GDM1 (cell line): ENCODE data around the gene ROBO4.
A peak's percentile ranks its signal among the peaks of the same experiment; 100 is the strongest.

Source experiments
- DNase-seq: peaks from one replicate; lab custom pipeline; 2025; lab: John Stamatoyannopoulos, UW

Gene ROBO4

DNA sequence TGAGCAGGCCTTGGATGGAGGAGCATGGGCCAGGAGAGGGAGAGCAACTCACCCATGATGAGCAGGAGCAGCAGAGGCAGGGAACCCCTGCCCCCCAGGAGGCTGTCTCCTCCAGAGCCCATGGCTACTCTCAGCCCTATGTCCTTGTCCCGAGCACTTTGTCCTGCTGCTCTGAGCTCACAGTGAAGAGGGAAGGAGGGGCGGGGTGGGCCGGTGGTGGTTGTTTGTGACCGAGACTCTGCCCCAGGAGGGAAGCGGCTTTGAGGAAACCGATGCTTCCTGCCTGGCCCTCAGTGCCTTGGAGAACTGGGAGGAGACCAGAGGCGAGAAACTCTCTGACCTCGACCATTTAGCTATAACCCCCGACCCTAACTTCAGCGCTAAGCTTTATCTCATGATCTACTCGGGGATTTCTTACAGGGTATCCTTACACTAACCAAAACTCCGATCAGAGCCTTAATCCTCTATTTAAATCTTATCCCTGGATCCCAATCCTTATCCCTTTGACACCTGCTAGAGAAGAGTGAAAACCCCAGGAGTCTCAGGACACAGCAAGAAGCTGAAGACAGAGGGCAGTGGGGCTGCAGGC lies at the start of gene ROBO4:
Gene ROBO4 (minus strand): TSS at position 192 of the 589 bp plus-strand sequence. CDS start 70 bp downstream, at position 122.
- peak; percentile 78 for DNase-seq

DNA sequence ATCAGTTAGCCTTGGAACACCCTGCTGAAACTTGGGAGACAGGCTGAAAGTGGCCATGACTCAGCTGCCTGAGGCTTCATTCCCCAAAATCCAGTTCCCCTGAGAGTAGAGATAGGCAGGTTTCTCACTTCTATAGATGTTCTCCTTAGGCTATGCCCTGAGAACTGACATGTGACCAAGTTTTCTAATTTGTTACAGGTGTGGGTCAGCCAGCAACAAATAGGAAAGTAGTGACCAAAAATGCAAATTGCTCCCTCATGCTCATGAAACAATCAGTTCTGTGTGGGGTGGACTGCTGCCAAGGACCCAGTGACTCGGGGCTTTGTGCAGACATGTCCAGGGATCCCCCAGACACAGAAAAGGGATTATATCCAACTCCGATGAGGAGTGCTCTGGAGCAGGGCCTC lies 49.1 kb upstream of the ROBO4 start:
- DNase-seq = no peak

DNA sequence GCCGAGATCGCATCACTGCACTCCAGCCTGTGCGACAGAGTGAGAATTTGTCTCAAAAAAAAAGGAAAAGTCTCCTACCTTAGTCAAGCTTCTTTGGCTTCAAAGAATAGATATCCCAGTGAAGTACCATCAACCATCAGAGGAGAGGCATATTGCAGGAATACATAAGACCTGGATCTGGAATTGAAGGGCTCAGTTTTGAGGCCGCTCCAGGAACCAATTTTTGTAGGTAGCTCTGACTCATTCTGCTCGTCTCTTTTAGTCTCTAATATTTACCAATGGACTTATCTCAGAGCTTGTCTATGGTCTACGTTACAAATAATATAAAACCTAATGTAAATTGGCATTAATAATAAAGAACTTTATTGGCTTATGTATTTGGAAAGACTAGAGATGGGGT lies 48.2 kb upstream of the ROBO4 start:
- no peak for DNase-seq

DNA sequence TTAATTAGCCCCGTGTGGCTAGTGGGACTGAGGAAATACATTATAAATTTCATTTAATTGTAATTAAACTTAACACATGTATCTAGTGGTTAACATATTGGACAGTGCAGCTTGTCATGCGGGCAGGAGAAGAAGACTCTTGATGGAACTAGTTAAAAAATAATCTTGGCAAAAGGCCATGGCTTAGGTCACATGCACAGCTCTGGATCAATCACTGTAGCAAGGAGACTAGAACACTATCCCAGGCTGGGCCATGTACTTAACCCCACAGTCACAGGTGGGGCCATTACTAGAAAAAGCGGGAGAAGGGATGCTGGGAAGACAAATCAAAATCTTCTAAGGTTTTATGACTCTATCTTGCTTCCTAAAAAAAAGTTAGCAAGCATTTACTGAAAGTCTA lies 46.9 kb upstream of the ROBO4 start:
- DNase-seq = no peak

DNA sequence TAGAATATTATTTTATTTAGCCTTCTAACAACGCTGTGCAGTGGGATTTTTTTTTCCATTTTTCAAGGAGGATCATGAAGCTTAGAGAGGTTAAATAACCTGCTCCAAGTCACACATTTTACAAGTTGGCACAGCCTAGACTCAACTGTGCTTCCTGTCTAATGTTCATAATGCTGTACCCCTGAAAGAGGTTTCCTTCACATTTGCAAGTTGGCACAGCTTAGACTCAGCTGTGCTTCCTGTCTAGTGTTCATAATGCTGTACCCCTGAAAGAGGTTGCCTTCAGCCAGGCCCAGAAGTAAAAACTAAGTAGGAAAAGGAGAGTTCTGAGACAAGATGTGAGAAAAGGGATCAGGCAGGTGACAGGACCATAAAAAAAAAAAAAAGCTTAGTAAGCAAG lies 46.1 kb upstream of the ROBO4 start:
- DNase-seq = no peak

DNA sequence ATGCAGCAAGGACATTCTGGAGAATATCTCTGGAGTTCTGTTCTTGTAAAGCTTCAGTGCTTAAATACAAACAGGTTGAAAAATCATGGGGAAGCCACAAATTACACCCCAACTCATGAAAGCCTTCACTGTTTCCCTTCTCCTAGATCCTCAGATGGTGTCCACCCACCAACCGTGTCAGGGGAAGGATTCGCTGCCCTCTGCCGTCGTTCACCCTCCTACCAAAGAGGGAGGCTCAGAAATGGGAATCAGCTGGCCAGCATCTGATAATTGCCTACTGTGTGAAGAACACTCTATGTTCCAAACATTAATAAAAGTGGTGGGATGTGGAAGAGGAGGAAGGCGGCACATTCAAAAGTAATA lies 45.6 kb upstream of the ROBO4 start:
- DNase-seq = no peak

DNA sequence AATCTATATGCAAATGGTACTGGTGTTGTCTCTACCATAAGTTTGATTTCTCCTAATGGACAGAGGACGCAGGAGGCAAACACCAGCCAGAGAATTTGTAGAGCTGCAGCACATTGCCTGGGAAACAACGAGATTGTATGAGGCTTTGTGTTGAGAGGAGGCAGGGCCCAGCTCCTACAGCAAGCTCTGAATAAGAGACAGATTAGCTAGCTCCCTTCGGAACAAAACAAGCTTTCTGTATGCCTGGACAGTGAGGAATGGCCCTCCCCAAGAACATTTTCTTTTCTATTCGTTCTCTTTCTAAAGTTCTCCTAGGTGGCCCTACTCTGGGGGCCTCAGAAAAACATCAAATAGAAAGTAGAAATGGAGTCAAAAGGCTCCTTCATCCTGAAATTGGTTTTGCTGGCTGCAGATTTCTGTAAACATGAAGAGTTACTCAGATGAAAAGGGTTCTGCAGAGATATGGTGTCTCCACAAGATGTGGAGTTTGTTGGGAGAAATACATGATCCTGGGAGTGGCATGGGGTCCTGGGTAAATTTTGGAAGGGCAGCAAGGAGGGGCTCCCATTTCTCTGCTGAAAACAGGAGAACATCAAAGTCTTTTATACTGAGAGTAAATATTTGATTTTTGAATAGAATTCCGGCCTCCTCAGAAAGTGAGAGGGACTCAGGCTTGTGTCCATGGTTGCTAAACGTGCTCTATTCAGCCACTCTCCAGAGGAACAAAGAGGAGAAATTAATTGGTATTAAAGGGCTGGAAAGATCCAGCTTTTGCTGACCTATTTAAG lies 45.0 kb upstream of the ROBO4 start:
- no peak for DNase-seq

DNA sequence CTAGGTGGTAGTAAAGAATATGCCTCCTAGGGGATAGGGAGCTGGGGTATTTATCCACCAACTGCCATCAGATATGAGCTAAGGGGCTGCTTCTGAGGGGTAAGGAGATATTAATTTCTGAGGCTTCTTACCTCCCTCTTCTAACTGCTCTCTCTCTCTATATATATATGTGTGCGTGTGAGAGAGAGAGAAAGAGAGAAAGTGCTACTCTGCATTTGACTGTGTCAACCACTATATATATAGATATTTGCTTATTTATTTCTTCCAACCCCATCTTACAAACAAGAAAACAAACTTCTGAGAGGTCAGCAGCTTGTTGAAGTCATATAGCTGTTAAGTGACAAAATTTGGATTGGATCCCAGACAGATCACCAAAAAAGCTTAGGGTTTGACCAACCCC lies 44.0 kb upstream of the ROBO4 start:
- no peak for DNase-seq

DNA sequence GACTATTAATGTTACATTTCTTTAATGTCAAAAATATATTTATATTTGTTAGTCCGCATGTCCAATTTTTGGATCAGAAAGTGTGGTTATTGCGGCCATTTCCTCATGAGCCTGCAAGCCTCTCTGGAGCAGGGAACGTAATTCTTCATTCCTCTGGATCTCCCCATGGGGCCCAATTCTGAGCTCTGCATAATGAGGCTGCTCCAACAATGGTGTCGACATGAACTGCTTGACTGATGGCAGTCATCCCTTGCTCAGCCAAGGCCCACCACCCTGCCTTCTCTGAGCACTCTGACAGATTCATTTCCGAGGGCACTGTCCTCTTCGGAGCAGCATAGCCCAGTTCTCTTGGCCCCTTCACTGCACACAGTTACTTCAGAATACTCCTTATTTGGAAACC lies 41.3 kb upstream of the ROBO4 start:
- DNase-seq = no peak

DNA sequence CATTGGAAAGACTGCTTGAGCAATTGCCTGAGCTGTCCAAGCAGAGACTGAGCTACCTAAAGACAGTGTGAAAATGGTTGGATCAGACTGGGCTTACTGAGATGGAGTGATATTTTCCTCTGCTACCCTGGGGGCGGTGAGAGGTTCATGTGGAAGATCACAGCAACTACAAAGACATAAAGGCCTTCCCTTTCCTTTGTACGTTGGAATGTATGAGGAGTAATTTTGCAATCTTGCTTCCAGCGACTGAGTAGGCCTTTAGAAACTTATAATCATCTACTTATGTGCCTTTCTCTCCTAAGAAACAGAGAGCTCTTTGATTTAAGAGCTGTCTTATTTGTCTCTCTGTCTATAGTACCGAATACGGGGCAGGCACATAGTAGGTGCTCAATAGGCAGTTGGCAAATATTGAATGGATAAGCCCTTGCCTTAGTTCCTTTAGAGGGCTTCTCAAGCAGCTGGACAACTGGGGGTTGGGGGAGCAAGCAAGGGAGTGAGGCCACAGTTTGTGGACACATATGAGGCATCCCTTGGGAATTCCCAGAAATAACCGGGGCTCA lies 40.6 kb upstream of the ROBO4 start:
- no peak for DNase-seq

DNA sequence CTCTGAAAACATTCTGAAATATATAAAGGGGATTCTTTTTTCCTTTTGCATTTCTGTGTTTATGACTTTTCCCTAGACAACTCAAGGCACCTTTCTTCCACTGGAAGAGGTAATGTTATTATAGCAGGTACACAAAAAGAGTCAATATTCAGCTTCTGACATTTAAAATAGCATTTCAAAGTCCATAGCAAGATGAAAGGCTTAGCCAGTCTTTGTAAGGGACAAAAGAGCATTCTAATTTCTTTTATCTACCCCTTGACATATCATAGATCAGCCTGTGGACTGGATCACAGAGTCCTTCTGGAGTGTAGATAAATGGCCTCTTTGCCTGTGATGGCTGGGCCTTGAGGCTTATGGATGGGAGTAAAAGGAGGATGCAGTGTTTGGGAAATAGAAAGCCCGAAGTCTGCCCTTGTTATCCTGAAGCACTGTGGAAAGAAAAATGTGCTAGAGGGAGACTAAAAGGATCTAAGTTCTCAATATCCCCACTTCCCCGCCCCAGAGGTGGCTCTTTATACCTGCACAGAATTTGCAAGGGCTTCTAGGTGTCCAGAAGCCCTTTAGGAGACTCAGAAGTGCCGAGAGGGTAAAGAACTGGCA lies 39.8 kb upstream of the ROBO4 start:
- DNase-seq = no peak

DNA sequence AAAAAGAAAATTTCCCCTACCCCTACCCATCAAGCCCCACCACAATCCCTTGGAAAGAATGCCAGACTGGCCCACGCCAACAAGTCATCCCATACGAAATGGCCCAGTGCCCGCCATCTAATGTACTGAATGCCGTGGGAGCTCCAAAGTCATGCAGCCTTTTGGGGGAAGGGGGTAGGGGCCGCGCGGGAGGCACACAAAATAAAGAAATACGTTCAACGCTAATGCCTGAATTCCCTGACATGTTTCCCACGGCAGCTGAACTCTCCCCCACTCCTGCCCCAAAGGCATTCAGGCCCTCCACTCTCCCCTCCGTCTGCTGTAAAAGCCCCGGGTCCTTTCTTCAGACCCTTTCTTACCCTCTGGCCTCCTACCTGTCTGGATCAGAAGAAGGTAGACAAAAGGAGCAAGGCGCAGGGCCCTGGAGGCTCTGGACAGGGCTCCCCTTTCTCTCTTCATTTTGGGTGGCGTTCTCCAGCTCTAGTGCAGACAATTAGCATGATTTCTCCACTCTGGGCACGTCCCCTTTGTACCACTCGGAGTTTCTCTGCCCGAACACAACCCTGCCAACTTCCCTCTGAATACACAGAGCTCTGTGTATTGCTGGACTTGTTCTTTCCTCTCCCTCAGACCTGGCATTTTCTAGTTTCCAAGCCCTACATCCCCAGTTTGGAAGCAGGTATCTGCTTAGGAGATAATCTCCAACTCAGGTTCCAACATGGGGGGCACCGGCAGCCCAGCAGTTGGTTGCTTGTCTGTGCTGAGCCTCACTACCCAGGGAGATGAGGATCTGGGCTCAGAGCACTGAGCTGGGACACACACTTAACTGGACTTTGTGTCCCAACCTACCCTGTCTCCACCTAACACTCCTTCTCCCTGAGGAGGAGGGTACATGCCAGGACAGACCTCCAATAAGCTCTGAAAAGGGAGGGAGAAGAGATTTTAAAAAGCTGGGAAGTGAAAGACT lies 38.2 kb upstream of the ROBO4 start, which contains the start of gene HEPACAM:
Gene HEPACAM (minus strand): TSS at position 500 of the 967 bp plus-strand sequence. CDS start 41 bp downstream, at position 459.
- no peak for DNase-seq

DNA sequence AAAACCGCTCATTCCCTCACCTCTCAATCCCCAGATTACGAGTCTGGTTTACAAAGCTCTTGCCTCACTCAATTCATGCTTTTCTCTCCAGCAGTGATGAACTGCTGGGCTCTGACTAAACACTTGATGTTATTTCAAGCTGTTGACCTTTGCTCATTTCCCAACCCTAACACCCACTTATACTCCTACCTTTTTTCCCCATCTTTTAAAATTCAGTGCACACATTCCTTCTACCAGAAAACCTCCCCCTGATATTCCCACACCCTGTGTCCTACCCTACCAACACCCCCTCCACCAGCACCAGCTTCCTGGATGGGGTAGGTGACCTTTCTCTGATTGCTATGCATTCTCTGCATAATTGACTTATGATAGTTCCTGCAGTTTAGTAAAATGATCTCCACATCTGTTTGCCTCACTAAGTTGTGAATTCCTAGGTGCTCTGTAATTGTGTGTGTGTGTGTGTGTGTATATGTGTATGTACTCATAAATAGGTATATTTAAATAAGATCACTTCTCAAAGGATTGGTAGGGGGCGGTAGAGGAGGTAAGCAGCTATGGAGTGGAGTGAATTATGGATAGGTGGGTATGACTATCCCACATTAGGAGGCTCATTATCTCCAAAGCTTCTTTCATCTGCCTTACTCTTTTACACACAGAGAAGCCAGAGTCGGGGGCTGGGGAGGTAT lies 37.3 kb upstream of the ROBO4 start:
- no peak for DNase-seq

DNA sequence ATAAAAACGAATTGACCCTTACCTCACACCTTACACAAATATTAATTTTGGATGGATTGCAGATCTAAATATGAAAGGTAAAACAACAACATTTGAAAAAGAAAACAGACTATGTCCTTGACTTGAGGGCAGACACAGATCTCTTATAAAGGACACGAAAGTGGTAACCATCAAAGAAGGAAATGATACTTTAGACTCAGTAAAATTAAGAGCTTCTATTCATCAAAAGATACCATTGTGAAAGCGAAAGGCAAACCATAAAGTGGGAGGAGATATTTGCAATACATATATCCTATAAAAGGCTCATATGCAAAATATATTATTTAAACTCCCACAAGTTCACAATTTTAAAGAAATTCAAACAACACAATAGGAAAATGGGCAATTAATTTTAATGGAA lies 33.1 kb upstream of the ROBO4 start:
- no peak for DNase-seq

DNA sequence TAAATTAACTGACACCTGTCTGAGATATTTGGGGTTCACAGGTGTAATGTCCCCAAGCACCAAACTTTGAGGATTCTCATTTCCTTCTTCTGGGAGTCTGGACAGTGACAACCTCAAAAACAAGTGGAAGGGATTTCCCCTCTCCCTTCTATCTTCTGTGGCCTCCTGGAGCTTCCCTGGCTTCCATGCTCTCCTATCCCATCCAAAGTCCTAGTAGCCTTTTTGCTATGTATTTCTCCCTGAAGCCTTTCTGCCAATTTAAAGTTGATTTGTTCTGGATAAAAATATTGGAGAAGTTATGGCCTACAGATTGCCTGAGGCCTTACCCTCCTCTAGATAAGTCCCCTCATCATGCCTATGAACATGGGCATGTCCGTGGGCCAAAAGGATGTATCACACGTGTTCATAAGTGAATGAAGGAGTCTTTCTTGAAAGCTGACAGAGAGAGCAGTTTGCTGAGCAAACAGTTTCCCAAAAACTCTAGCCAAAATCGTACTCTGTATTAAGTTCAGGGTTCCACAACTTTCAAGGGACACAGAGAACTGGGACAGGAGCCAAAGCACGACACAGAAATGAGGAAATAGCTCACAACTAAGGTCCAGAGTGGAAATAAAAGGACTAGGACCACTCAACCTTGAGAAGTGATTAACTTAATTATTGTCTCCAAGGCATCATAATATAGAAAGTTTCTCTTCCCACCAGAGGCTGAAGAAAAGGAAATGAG lies 31.4 kb upstream of the ROBO4 start:
- no peak for DNase-seq

DNA sequence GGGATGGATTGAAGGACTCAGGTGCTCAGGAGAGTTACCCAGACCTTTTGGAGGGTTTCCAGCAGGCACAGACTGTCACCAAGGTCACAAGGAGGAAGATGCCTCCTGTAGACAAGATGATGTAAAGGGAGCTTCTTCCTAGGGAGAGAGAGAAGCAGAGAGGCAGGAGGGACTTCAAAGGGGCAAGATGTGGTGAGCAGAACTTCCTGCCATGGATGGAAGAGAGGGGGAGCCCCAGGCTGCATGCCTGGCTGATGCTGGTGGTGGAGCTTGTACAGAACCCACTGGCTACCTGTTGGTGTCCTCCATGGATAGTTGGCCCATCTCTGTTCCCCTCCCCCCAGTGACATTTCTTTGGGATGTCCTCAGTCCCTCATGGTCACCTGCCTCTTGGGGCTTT lies 25.6 kb upstream of the ROBO4 start:
- DNase-seq = no peak

DNA sequence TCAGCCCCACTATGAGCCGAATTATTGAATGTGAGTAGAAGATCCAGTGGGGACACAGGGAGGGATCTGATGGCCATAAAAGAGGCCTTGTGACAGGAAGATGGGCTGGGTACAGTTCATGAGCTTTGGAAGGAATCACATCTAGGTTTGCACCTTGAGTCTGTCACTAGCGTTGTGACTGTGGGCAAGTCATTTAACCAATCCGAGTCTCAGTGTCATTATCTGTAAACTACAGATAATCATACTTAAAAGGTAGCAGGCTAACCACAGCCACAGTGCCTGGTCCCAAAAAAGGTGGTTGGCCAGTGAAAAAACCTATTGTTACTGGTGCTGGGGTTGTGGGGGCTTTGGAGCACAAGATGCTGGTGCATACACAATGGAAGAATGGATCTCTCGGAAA lies 25.2 kb upstream of the ROBO4 start:
- no peak for DNase-seq

DNA sequence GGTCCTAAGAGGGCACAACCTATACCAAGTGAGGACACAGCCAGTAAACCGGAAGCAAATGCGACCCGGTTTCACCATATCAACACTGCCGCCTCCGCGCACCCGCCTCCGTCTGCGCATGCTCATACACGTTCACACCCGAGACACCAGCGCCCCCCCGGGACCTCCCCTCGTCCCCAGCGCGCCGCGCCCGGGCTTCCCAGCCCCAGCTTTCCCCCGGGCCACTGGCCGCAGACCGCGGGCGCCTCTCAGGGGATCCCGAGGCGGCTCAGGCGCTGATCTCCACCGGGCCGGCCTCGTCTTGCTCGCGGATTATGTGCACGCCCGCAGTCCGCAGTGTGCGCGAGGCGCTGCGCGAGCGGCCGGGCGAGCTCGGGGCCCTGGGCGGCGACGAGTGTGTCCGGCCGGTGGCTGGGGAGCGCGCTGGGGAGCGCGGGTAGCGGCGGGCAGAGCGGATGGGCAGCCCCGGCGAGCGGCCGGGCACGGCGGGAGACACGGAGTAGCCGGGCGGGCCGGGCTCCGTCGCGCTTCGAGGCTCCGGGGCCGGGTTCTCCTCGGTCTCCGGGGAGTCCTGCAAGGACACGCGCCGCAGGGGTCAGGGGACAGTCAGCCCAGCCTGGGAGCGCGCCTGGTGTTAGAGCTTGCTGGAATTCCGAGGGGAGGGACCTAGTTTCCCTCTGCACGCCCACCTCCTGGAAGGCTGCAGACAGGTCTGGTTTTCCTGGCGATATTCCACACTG lies 23.4 kb upstream of the ROBO4 start:
- no peak for DNase-seq

DNA sequence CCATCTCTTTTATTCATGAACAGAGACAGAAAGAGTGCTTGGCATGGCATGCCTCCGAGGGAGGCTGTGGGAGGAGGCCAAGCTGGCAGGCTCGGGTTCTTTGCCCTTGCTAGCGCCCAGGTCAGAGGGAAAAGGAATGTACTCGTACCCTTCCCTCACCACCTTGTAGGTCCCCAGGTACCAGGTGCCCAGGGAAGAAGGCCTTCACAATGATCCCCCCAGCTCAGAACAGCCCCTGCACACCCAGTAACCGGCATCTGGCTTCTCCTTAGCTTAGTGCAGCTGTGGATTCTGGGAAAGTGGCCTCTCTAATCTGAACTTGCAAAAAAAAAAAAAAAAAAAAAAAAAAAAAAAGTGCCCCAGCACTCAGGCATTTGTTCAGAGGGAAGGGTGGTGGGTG lies 22.7 kb upstream of the ROBO4 start:
- DNase-seq = no peak

DNA sequence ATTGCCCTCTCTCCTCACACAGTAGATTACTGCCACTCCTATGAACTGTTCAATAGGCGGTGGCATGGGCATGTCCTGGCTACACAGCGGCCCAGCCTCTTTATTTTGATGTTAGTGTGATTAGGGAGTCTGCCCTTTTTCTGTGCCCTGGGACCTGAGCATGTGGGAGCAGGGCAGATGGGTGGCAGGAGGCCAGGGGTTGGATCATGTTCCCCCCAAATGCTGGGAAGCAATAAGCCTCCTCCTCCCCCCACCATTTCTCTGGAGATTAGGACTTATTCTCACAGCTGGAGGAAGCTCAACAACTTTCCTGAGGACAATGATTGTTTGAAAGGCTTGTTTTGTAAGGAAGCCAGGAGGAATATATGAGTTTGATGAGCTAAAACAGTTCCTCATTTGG lies 22.2 kb upstream of the ROBO4 start:
- no peak for DNase-seq
